Limb (tissue), 2 donors: ENCODE data around the gene HMX1.

Source experiments
- DNase-seq, 2 donors: peaks; one replicate each; pipeline ENCODE4 v3.0.0-alpha.2; 2016; ENCODE audit errors: extremely low spot score in 2 of 2

HMX1 gene

DNA sequence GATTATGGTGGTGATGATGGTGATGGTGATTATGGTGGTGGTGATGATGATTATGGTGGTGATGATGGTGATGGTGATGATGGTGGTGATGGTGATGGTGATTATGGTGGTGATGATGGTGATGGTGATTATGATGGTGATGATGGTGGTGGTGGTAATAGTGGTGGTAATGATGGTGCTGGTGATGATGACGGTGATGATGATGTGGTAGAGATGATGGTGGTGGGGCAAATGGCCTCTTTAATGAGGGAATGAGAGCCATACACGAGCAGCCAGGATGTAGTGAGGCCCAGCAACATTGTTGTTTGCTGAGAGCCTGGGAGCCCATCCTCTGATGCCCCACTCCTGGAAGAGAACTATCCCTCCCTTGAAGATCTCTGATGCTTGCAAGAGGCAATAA lies 29.0 kb downstream of the HMX1 start:
- no peak for DNase-seq

DNA sequence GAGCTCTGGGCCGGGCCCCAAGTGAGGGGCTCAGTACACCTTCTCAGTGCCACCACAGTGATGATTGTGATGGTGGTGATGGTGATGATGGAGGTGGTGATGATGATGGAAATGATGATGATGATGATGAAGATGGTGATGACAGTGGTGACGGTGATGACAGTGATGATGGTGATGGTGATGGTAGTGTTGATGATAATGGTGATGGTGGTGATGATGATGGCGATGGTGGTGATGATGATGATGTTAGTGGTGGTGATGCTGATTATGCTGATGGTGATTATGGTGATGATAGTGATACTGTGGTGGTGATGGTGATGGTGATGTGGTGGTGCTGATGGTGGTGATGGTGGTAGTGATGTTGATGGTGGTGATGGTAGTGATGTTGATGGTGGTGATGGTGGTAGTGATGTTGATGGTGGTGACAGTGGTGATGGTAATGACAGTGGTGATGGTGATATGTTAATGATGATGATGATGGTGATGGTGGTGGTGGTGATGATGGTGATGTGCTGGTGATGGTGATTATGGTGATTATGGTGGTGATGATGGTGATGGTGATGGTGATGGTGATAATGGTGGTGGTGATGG lies 29.9 kb downstream of the HMX1 start:
- DNase-seq = no peak

DNA sequence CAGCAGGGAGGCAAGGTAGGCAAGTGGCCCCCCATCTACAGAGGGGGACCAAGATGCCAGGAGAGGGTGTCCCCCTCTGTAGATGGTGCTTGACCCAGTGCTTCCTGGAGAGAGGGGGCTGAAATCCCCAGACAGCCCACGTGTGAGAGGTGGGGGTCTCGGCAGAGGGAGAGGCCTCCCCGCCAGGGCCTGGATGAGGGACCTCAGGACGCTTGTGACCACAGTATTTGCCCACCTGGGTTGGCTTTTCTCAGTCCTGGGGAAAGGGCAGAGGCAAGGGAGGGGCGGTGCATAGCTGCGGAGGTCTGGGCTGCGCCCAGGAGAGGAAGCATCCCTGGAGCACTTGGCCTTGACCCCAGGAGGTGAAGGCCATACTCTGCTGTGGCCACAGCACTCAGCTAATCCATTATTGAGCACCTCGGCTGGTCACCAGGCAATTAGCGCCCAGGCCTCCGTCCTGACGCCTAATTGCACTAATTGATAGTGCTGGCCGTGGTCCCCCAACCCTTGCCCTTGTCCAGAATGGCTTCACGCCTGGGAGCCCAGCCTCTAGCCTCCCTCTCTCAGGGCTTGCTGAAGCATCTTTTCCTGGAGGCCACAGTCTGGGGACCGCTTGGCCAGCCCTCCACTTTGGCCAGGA lies 30.7 kb downstream of the HMX1 start:
- peak in 1 of 2 donors; percentile 15 for DNase-seq

DNA sequence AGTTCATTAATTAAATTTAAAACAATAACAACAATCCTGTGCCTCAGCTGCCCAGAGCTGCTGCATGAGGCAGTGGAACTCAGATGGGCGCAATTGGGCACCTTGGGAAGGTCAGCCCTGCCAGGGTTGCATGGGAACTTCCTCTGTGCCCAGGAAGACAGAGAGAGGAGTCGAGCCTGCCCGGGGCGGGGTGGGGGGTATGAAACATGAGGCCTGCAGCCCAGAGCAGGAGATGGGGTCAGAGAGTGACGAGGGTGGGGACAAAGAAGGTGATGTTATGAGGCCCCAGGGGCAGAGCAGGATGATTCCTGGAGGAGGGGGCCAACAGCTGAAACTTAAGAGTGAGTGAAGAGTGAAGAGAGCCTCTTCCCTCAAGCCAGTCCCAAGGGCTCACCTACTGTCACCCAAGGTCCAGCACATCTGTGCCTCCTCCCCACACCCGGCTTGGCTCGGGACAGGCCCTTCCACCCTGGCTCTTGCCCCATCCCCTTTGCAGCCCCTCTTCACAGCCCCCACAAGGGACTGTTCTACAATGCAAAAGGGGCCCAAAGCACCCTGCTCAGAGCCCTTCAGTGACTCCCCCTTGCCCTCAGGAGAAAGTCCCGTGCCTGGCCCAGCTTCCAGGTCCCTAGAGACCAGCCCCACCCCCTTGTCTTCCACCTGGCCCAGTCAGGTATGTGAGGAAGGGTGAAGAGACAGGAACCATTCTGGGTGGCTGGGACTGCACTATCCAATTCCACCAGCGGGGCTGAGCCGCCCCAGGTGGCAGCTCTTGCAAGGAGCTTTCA lies 31.4 kb downstream of the HMX1 start:
- peak in 1 of 2 donors; percentile 21 for DNase-seq

DNA sequence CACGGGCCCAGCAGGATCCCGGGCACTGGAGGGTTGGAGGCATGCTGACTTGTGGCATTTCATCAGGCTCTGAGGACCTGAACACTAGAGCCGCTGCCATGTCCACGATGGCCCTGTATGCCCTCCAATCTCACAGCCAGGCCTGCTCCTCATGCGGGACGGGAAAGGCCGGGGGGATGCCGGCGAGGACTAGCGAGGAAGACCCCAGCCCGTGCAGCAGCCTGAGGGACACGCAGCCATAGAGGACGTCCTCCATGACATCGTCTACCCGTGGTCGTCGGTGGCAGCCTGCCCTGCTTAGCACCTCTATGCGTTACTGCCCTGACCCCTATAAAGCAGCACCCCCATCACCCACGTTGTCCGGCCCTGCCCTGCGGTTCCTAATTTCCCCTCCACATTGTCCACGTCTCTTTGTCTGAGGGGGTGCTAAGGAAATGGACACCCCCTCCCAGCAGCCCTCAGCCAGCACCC lies 32.6 kb downstream of the HMX1 start:
- peak in 1 of 2 donors; percentile 21 for DNase-seq

DNA sequence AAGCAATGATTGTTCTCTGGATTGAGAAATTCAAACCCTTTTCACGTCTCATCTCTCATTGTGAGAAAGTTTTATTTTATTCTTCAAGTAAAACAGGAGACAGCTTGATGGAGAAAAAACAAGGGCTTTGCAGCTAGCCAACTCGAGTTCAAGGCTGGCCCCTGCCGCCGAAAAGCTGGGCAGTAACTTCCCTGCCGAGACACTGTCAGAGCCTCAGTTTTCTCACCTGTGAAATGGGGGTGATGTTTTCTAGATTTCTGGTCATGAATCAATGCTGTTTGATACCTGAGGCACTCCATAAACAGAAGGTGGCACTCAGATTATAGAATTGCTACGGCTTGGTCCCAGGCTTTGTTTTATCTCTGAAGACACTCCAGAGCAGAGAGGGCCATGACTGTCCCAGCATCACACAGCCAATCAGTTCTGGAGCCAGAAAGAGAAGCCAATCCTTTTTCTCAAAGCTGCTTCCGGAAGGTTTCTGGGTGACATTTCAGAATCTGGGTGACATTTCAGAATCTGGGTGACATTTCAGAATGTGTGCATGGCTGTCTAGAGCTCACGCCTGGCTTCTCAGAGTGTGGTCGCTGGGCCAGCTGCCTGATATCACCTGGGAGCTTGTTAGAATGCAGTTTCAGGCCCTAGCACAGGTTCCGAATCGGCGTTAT lies 33.2 kb downstream of the HMX1 start:
- peak in 1 of 2 donors; percentile 4 for DNase-seq

DNA sequence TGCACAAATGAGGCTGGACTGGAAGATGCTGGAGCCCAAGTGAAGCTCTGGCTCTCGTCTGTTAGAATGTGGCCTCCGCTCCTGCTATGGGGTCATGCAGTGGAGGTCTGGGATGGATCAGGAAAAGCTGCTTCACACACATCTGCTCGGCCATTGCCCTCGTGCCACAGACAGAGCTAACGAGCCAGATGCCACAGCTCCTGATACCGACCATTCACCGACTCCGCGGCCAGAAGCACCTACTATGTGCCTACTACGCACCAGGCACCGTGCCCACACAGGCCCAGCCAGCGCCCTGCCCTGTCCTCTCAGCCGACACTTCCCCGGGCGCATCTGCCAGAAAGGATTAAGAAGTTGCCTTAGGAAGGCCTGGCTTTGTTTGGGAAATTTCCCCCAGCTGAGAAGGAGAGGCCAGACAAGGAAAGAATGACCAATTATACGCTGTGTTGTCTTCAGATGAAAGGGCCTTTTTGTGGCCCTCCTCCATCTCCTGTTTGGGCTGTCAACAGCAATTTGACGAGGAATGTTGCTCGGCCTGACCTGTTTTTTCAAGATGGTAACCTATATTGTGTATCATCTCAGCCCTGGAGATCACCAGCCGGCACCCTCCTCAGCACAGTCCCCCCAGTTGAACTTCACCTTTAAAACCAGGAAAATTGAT lies 34.3 kb downstream of the HMX1 start:
- peak in 1 of 2 donors; percentile 29 for DNase-seq

DNA sequence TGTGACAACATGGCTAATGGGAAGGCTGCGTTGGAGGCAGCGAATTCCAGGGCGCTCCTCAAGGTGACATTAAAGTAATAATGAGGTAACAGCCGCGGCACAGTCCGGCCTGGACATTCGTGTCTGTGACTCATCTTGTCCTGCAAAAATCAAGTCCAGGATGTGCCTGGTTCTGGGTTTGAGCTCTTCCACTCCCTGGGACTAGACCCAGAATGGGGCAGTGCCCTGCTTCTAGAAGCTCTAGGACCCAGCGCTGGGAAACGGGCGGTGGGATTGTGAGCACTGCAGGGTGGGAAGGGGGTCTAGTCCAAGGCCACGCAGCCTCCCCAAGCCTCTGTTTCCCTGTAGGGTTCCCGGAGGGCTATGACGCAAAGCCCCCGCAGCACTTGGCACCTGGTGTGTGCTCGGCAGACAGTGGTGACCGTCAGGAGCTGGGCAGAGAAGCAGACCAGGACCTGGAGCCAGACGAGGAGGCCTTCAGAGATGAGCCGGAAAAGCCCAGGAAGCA lies 34.9 kb downstream of the HMX1 start:
- peak in 1 of 2 donors; percentile 27 for DNase-seq

DNA sequence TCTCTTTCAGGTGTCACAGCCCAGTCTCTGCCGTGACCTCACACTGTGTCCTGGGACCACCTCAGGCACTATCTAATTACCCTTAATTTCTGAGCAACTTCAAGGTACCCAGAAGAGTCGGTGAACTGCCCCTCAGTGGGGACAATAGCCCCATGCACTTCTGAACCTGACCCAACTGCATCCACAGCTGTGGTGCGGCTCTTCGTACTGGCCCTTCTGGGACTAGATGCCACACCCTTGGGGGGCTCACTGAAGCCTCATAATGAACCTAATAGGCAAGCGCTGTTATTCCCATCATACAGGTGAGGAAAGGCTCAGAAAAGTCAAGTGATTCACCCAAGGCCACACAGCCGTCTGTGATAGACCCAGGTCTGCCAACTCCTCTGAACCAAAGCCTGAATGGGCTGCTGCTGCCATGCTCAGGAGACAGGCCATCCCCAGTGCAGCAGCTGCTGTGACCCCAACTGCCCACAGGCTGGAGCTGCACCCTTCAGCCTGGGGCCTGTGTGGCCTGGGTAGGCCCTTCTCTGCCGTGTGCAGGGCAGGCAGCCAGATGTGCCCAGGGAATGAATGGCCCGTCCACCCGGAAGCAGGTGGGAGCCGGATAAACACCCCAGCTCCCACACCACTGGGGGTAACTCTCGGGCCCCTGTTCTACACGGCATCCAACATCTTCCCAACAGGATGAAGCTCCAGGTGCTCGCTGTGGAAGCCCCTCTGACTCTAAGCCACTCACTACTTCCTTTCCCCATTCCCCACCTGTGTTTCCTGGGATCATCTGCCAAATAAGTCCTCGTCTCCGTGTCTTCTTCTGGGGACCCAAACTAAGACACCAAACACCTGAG lies 35.9 kb downstream of the HMX1 start:
- peak in 1 of 2 donors; percentile 23 for DNase-seq

DNA sequence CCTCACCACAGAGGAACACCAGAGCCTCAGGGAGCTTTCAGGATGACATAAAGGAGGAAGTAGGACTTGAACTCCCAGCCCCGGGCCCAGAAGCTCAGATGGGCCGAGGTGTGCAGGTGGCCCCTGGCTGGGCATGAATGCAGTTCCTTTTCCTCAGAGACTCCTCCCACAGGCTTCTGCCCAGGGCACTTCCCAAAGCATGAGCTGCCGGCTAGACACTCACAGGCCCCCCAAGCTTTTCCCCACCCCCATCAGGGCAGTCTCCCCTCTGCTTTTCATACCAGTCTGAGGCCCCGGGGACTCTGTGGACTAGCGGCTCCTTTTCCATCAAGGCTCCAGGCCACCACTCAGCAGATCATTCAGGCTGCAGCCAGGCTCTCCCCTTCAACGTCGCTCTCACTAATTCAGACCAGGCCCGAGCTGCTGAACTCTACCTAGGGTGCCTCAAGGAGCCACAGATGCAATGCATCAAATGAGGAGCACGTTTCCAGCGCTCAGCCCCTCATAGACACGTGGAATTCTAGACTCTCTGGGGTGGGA lies 36.9 kb downstream of the HMX1 start:
- peak in 1 of 2 donors; percentile 34 for DNase-seq

DNA sequence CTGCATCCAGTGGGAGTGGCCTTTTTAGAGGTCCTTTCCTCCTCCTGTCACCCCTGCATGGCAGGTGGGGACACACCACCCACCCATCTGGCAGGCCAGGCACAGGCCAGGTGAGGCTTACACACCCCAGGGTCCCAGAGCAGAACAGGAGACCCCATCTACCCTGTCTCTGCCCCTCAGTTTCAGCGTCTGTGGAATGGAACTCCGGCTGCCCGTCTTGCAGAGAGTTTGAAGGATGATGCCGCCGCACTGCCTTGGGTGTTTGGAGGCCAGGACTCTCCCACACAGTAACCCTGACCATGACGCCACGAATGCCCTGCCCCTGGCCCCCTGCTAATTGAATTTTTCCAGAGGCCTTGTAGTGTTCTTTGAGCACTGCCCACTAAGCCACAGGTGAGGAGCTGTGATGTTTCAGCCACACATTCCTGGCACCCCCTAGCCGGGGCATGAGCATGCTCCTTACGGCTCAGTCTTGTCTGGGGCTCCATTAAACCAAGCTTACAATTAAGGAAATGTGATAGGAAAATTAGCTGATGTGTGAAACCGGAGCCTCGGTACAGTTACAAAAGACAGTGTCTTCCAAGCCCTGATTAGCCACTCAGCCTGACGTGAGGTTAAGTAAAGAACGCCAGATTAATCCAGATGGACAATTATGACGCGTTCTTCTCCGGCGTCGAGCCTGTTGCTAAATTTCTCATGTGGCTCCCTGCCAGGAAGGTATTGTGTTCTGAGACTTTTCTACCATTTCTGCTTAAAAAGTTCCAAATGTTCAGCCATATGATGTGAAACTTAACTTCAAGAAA lies 39.3 kb downstream of the HMX1 start:
- DNase-seq = peak; percentile 42 to 51

DNA sequence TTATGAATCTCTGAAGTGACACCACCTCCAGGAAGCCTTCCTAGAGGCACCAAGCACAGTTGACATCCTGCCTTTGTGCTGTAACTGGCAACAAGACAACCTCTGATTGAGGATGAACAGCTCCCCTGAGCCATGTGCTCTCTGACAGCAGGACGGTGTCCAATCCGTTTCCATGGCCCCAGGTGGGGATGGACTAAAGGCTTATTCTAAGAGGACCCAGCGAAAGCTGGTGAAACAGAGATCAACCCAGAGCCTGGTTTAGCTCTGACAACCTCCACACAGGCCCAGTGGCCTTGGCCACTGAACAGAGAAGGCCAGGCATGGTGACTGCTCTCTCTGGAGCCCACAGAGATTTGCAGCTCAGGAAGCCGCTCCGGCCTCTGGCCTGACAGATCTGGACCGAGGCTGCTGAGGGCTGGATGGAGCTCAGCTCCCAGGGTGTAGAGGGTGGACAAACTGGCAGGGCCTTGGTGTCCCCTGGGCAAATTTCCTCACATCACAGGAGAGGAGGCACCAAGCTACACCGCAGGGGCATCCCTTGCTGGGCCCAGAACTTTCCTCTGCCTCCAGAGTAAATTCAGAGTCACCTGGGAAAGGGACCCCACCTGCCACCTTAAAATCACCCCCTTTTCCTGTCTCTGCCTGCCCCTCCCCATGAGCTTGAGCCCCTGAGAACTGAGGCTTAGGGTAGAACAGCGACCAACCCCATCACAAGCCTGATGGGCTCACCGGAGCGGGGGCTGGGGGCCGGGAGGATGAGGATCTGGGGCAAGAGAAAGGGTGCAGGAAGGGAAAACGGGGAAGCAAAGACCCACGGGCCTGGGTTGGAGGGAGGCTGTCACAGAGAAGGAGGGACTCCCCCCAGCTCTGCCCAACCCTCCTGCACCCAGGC lies 40.2 kb downstream of the HMX1 start:
- DNase-seq = peak in 1 of 2 donors; percentile 24

DNA sequence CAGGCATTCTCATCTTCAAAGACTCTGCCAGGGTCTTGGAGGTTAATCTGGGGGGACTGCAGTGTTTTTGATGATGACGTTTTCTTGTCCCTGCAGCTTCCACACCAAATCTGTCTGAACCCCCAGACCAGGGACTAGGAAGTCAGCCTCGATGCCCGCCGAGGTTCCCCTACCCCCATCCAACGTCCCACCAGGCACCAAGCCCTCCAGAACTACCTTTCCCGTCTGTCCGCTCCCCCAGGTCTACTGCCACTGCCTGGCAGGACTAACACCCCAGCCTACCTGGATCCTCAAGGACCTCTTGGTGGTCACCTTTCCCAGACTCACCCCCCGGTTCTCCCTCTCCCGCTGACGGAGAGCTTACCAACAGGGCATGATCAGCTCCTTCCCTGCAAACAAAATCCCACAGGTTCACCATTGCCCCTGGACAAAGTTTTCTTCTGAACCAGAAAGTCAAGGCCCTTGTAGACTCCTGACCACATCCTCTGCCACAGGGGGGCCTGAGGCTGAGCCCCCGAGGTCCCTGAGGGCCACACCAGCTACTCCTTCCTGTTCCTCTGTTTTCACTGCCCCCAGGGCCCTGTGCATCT lies 40.9 kb downstream of the HMX1 start:
- peak in 1 of 2 donors; percentile 12 for DNase-seq

DNA sequence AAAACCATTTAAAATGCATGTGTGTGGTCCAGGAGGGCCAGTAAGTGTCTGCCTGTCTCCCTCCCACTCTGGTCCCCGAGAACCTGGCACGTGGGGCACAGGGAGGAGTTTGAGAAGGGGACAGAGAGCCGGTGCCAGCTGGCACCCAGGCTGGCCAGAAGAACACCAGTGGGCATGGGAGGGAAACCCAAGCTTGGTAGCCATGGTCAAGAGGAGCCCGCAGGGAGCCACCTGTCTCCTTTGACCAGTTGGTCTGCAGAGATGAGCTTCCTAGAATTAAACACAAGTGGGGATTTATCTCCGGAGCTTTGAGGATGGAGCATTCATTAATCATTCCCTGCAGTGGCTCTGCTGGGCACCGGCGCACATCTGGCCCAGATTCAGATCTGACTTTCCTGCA lies 41.6 kb downstream of the HMX1 start:
- peak in 1 of 2 donors; percentile 11 for DNase-seq

DNA sequence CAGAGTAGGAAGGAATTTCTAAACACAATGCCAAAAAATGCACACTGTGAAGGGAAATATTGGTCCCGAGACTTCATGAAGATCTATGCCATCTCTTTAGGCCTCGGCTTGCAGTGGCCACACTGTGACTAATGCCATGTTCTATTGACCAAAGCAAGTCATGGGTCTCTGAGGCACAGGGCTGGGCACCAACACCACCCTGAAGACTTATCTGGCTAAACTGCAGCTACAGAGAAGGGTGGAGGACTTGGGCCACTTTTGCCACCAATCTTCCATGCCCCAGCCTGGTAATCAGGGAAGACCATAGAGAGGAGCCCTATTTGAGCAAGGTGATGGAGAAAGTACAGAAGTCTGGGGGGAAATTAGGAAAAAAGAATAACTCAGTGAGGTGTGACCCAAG lies 42.1 kb downstream of the HMX1 start:
- DNase-seq = peak in 1 of 2 donors; percentile 7

DNA sequence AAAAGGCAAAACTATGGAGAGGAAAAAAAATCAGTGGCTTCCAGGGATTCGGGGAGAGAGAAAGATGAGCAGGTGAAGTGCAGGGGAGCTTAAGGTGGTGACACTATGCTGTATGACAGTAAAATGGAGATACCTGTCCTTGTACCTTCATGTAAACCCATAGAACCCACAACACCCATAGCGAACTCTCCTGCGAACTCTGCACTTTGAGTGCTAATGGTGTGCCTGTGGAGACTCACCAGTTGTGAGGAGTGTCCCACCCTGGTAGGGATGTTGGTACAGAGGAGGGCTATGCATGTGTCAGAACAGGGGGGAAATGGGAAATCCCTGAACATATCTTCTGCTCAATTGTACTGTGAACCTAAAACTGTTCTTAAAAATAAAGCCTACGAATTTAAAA lies 42.8 kb downstream of the HMX1 start:
- peak in 1 of 2 donors; percentile 7 for DNase-seq

DNA sequence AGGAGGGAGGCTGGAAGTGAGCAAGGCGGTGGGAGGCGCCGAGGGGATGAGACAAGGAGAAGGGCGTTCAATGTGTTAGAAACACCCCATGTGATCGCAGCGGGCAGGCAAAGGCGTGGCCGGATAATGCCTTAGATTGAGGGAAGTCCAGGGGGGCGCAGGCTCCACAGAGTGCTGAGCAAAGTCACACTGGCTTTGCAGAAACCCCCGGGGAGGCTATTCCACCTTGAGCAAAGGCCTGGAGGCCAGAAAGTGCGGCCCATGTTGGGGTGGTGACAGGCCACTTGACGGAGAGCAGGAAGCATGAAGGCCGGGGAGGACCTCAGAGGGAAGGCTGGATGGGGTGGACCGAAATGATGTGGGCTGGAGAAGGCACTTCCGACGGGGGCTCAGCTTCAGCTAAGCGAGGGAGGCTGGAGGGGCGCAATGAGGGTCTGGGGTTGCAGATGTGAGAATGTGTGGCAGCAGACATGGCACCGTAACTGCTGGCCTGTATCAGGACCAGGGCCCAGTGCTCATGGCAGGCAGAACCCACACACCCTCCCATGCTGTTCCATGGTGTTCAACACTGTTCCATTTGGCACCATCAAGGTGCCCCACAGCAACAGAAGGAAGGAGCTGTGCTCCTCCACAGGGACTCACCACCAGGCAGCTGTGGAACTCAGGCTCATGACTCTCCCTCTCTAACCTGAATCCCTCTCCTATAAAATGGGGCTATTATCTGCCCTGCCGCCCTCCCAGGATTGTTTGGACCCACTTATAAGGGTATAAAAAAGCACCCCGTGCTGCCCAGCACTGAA lies 50.3 kb downstream of the HMX1 start:
- peak in 1 of 2 donors; percentile 15 for DNase-seq
